DMS53 (cell line): ENCODE results near the gene TEC.
A peak's percentile ranks its signal among the peaks of the same experiment; 100 is the strongest.

Experiments
- DNase-seq: peaks from one replicate; lab custom pipeline; 2025; lab: John Stamatoyannopoulos, UW

TEC gene

DNA sequence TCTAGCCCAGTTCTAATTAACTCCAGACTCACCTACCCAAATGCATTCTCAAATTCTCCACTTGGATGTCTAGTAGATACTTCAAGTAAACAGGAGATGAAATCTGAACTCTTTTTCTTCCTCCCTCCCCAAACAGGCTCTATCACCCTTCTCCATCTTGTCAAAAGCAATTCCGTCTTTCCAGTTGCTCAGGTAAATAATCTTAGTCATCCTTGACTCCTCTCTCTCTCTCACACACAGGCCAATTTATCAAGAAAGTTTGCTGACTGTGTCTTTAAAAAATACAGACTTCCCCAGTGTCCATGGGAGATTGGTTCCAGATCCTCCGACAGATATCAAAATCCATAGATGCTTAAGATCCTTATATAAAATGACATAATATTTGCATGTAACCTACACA is 148.5 kb downstream of the TEC start:
- DNase-seq: no peak

DNA sequence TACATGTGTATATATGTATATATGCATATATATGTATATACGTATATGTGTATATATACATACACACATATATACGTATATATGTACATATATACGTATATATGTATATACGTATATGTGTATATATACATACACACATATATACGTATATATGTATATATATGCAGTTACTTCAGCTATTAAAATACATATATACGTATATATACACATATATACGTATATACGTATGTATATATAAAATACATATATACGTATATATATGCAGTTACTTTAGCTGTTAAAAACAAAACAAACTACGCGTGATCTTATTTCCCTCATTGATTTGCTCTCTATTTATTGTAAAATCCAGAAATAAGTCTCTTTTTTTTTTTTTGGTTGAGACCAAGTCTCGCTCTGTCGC is 149.5 kb downstream of the TEC start:
- DNase-seq: no peak

DNA sequence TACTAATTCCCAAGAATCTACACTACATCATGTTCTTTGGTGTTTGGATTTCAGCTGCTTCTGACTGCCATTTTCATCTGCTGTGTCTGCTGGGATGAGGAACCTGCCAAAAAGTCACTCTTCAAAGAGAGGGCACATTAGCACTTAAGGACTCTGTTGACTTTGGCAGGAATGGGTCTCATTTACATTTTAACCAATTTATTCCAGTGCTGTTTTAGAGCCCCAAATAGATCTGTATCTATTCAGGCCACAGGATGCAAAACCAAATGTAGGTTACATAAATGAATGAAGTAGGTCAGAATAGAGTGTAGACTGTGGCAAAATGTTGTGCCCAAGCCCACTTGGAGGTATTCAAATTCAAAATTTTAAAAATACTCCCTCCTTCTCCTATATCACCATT is 150.0 kb downstream of the TEC start:
- no peak for DNase-seq

DNA sequence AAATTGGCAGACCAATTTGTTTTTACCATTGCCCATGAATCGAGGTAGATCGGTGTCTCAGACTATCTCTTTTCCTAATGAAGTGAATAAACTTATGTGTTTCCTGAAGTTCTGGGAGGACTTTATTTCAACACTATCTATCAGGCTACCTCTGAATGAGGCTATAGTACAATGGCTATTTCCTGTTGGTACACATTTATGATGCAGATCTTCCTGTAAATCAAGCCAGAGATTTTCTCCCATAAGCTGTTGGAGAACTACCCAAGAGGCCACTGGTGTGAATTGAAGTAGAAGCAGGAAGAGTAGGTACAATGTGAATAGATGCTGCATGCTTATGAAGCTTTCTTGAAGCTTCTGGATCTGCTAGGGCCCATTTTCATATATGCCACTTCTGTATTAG is 151.6 kb downstream of the TEC start:
- DNase-seq: no peak

DNA sequence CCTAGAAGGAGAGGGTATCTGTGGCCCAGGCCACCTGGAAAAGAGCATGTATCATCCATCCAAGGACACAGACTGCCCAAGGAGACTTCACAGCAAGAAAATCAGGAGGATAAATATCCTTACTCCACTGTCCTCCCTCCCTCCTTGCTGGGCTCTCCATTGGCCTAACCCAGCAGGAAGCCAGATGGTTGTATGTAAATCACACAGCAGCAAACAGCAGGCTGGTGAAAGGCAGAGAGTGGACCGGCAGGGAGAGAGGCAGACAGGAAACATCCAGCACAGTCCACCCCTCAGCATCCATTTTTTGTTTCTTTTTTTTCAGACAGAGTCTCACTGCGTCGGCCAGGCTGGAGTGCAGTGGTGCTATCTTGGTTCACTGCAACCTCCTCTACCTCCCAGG is 153.1 kb downstream of the TEC start:
- DNase-seq: no peak

DNA sequence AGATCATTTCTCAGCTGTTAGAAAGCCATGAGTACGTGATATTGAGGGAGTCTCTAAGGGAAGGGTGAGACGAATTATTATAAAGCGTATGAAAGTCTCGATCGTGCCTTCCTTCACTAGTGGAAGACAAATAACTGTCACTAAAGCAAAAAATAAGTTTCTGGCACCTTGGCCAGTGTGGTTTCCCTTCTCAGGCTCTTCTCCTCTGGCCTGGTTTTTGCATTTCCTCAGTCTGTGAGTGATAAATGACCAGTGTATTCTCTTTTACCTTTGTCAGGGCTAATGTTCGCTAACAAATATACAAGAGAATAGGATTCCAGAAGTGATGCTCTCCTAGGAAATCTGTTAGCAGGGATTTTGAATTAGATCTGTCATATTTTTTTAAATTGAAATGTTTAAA is 155.2 kb downstream of the TEC start:
- DNase-seq: no peak

DNA sequence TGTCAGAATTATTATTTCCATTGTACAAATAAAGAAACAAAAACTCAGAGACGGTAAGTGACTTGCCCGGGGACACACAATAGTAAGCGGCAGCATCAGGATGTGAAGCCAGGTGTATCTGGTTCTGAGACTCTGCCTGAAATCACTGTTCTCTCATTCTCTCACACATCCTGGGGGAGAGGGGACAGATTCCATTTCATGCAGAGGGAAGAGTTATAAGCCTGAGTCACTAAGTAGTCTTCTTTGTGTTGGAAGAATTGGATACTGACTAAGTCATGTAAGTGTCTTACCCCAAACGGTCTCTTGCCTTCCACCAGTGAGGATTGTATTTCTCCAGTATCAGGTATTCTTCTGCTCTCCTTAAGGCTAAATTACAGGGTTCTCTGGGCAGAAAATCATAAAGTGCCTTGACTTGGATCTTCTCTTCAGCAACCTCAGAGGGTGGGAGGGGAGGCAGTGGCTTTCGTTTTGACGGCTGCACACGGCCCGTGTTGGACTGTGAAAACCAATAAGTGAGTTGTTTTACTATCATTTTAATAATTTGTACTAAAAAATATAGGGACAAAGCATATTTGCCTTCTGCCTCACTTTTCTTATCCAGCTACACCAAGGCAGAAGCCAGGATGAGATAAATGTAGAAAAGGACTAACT is 157.5 kb downstream of the TEC start:
- no peak for DNase-seq

DNA sequence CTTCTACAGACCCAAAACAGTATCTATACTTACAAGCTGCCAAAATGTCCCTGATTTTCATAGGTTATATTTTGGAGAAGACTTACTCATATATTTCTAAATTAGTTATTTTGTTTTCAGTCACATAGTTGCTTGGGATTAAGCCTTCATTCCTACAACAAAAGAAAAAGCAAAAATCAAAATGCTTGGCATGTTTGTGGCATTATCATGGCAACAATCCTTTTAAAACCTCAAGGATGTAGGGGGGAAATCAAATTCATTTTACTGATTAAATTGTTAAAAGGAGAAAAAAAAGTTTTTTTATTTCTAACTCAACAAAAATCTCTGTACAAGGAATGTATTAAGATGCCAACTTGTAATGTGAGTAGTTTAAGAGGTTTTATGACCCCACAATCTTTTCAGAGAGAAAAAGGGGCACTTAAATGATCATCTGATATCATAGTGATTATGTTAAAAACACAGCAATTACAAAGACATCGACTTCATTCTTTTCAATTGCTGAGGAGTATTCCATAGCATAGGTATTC is 159.1 kb downstream of the TEC start:
- no peak for DNase-seq

DNA sequence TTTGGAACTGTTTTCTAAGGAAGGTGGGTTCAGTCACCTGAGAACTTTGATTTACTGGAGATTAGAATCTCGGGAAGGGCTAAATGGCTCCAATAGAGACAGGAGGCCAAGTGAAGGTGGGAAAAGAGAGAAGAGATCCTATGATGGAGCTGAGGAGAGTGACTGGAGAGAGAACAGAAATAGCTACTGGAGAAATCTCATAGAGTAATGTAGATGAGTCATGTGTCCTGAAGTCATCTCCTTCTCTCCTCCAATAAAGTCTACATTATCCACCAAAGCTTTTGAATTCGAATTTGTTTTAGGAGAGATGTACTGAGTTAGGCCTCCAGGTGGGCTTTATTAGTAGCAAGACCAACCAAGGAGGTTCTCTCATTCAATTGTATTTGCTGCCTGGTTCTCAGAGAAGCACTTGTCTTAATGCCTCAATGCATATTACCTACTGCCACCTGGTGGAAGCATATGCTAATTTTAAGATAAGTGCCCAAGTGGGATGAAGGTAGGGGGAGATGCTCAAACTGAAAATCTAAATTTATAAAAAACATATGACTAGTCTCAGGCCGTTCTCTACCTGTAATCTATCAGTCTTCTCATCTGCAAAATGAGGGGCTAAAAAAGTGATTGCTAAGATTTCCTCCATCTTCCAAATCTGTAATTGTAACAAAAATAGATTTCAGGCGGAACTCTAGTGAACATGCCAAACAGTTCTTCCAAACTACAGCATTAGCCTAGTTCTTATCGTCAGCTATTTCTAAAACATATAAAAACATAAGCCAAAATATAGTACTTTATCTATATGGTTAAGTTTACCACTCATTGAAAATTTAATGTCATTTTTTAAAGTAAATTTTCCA is 160.0 kb downstream of the TEC start:
- peak; percentile 86 for DNase-seq

DNA sequence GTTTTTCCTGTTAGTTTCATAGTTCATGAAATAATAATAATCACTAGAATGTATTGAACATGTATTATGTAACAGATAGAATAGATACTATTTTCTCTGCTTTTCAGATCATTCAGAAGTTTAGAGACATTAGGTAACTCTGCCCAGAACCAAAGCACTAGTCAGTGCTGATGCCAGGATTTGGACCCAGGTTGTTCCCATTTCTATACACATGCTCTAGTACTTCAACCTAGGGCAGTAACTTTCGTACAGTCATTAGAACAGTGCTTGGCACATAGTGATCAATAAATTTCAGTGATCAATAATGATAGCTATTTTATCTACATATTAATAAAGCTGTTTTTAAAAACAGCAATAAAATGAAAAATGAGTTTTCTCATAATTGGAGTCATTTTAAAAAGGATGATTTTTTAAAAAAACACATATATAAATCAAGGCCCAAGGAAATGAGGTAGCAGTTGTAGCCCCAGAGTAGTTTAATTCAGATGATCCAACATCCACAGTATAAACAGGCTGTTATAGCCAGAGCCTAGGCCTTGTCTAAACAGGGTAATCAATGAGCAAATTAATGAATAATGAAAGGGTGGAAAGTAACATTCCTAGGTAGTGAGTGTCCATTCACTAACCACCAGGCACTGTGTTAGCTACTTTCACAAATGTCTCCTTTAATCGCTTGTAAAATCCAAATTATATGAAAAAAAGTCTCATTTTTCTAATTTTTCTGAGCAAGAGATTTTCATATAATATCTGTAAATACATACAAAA is 161.1 kb downstream of the TEC start:
- no peak for DNase-seq

DNA sequence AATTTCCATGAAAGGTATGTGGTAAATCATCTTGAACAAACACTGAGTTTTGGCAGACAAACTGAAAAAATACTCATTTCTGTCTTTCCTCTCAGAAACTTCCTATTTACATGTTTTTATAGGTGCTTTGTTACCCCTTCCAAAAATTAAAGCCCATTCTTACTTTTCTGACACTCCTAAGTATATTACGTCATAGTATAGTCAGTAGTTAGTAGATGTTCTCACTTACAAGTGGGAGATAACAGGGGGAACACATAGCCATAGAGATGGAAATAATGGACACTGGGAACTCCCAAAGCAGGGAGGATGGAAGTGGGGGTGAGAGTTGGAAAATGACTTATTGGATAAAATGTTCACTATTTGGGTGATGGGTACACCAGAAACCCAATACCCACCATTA is 164.4 kb downstream of the TEC start:
- DNase-seq: no peak

DNA sequence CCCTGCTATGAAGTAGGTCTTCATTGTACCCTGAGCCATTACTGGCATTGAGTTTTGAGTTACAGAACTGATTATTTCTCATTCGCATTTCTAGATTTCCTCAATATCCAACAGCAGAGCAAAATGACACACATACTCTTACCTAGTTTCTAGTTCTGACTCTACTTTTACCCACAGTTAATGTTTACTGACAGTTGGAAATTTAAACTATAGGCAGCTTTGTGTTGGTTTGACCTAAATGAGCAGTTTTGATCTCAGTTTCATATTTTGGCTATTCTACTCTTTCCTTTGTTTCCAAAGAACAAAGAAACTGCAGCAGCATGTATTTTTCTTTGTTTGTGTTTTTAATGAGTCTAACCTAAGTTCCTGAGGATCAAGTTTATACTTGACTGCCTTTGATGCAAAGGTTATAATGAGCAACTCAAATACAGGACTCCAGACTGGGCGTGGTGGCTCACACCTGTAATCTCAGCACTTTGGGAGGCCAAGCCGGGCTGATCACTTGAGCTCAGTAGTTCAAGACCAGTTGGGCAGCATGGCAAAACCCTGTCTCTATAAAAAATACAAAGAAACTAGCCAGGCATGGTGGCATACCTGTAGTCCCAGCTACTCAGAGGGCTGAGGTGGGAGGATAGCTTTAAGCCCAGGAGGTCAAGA is 166.0 kb downstream of the TEC start:
- no peak for DNase-seq

DNA sequence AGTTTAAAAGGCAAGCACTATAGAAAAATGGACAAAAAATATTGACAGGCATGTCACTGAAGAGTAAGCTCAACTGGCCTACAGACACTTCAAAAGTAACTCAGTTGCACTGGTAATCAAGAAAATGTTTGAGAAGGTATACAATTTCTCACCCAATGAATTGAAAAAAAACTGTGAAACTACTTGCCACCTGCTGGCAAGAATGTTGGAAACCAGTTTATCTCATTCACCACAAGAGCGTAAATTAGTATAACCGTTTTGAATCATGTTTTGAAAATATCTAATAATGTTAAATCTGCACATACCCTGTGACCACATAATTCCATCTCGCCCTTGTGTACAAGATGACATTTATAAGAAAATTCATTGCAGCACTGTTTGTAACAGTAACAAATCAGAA is 167.3 kb downstream of the TEC start:
- no peak for DNase-seq

DNA sequence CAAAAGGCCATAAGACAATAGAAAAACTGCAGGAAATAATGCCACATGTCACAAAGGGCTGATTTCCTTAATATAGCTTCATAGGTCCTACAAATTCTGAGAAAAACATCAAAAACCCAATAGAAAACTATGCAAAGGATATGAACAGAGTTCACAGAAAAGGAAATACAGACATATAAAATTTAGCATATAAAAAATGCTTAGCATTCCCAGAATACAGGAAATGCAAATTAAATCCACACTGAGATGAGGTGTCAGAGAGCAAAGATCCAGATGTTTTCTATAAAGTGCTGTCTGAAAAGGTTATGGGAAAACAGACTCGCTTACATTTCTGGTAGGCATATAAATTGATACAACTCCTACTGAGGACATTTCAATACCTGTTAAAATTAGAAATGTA is 169.4 kb downstream of the TEC start:
- no peak for DNase-seq

DNA sequence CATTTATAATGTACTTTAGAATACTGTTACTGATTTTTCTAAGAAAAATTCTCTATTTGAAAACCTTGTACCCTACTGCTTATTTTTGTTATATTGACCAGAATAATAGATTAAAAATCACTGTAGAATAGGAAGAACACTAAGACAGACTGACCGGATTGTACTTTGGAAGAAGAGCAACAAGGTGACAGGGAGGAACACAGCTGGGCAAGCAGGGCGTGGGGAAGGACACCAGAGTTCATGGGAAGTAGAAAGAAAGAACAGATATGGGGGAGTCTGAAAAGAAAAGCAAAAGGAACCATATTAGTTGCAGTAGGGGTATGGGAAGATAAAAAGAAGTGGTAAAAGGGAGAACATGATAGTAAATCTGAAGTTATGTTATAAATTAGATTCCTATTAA is 174.2 kb downstream of the TEC start:
- DNase-seq: no peak

DNA sequence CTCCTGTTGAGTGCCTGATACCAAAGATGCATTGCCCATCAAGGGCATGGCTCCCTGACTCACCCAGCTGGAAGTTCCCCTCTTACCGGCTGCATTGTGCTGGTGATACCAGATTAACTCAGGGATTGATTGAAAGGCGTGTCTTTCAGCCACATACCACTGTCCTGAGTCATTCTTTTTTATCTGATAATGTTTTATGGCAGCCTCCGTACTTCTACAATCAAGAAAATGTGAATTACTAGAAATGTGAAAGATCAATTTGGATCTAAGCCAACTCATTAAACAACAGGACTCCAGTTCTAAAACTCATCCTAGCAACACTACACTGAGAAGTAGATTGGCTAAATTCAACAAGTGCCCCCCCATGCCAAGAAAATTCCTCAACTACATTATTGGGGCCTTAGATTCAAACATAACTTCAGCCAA is 175.6 kb downstream of the TEC start:
- DNase-seq: peak; percentile 13

DNA sequence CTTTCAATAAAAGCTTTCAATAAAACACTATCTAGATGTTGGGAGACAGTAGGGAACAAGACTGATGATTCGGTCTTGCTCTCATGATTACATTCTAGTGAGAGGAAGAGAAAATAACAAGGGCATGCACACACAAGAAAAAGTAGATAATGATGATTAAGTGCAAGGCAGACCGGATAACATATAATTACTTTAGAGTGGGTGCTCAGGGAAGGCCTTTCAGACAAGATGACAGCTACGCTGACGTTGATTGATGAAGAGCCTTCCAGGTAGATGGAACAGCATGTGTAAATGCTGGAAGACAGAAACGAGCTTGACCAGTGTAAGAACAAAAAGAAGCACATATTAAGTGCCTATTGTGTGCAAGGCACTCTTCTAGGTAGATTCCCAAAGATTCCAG is 179.0 kb downstream of the TEC start:
- no peak for DNase-seq

DNA sequence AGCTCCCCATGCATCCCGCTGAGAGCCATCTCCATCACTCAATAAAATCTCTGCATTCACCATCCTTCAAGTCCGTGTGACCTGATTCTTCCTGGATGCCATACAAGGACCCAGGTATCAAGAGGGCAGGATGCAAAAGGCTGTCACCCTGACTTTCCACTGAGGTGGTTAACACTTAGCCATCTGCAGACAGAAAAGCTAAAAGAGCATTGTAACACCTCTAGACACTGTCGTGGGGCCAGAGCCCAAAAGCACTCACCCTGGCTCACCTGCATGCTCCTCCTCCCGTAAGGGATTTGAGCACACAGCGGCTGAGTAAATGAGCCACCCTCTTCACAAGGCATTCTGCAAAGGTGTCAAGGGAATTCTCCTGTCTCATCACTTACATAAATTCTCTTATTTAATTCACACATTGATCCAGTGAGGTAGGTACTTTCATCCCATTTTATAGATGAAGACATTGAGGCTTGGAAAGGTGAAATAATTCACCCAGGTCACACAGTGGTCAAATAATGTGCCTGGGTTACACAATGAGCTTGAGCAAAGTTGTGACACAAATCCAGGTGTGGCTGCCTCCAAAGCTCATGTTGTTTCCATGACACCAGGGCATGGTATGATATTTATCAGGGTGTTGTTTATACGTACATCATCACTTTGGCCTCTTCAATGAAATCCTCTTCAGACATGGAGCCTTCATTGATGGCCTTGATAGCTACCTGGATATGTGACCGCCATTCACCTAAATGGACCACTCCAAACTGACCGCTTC is 183.6 kb downstream of the TEC start:
- no peak for DNase-seq
